ENCODE results near the gene CSNK2A1. TPM values are rescaled to one million over a fixed set of nuclear protein-coding genes. Genes with fewer than 3 reads are reported as not detected.

CSNK2A1 gene
- total RNA-seq, 2 donors from 2014 or later, result 83.9 to 90.7 TPM

- no peaks in the 10 kb centered on the region for H3K36me3 ChIP-seq
Measured at GRCh38 chr20:555976-556385, 12.4 kb upstream of the CSNK2A1 start.

GRCh38 chr20:550611-551010, 7.0 kb upstream of the CSNK2A1 start:
- DNase-seq (ENCODE audit: low spot score) (no peak), ATAC-seq (ENCODE audit: insufficient number of reproducible peaks, low FRiP score, low read depth) (no peak)
- no peaks in the 10 kb centered on the region for H3K36me3 ChIP-seq
- no peak overlapping the region for H3K4me3 ChIP-seq
- no peak for TF ChIP-seq CTCF (IDR thresholded peaks at IDR 0.05)
- H3K27me3 ChIP-seq (replicated peaks; ENCODE audit: insufficient read depth), result no peaks in the 10 kb centered on the region
- H3K4me1 ChIP-seq (ENCODE audit: control insufficient read depth in 1 of 2, low read depth in 2 of 2), result no peaks in the 10 kb centered on the region
- H3K9me3 ChIP-seq, result no peaks in the 10 kb centered on the region
- no peak overlapping the region for H3K27ac ChIP-seq

More at GRCh38 chr20:555976-556385, 12.4 kb upstream of the CSNK2A1 start:
- no peak for TF ChIP-seq CTCF (IDR thresholded peaks at IDR 0.05)
- no peaks in the 10 kb centered on the region for H3K9me3 ChIP-seq
- no peak overlapping the region for H3K27ac ChIP-seq
- H3K4me3 ChIP-seq, result no peak overlapping the region
- no peak for ATAC-seq (ENCODE audit: insufficient number of reproducible peaks, low FRiP score, low read depth)
- H3K27me3 ChIP-seq (replicated peaks; ENCODE audit: insufficient read depth), result no peaks in the 10 kb centered on the region
- DNase-seq (ENCODE audit: low spot score), result no peak
- H3K4me1 ChIP-seq (ENCODE audit: control insufficient read depth in 1 of 2, low read depth in 2 of 2), result no peaks in the 10 kb centered on the region

- Histone ChIP-seq H3K27me3 (replicated peaks; ENCODE audit: insufficient read depth) (no peaks in the 10 kb centered on the region), H3K9me3 (no peaks in the 10 kb centered on the region), H3K4me3 (no peak overlapping the region), H3K36me3 (no peaks in the 10 kb centered on the region), H3K4me1 (ENCODE audit: control insufficient read depth in 1 of 2, low read depth in 2 of 2) (no peaks in the 10 kb centered on the region), H3K27ac (no peak overlapping the region)
- ATAC-seq (ENCODE audit: insufficient number of reproducible peaks, low FRiP score, low read depth) (no peak), DNase-seq (ENCODE audit: low spot score) (no peak)
- no peak for TF ChIP-seq CTCF (IDR thresholded peaks at IDR 0.05)
Measured at GRCh38 chr20:549722-550496, 6.3 kb upstream of the CSNK2A1 start.

- H3K9me3 ChIP-seq, result no peaks in the 10 kb centered on the region
- no peaks in the 10 kb centered on the region for H3K27me3 ChIP-seq (replicated peaks; ENCODE audit: insufficient read depth)
- ATAC-seq (ENCODE audit: insufficient number of reproducible peaks, low FRiP score, low read depth) (no peak), DNase-seq (ENCODE audit: low spot score) (no peak)
- H3K4me1 ChIP-seq (ENCODE audit: control insufficient read depth in 1 of 2, low read depth in 2 of 2), result peaks cover 0 to 6% of the 10 kb centered on the region in 2 donors
- H3K27ac ChIP-seq, result no peak overlapping the region
- no peaks in the 10 kb centered on the region for H3K36me3 ChIP-seq
- TF ChIP-seq CTCF (IDR thresholded peaks at IDR 0.05), result no peak
- H3K4me3 ChIP-seq, result no peak overlapping the region
Measured at GRCh38 chr20:548906-549305, 5.3 kb upstream of the CSNK2A1 start.

GRCh38 chr20:547394-547793, 3.8 kb upstream of the CSNK2A1 start:
- H3K36me3 ChIP-seq, result no peaks in the 10 kb centered on the region

More at GRCh38 chr20:547394-547793, 3.8 kb upstream of the CSNK2A1 start:
- ATAC-seq (ENCODE audit: insufficient number of reproducible peaks, low FRiP score, low read depth) (no peak), DNase-seq (ENCODE audit: low spot score) (no peak)
- no peak for TF ChIP-seq CTCF (IDR thresholded peaks at IDR 0.05)
- H3K27me3 ChIP-seq (replicated peaks; ENCODE audit: insufficient read depth), result no peaks in the 10 kb centered on the region
- H3K4me3 ChIP-seq, result no peak overlapping the region
- H3K9me3 ChIP-seq, result no peaks in the 10 kb centered on the region
- H3K27ac ChIP-seq, result no peak overlapping the region
- peaks cover 4 to 11% of the 10 kb centered on the region in 2 donors for H3K4me1 ChIP-seq (ENCODE audit: control insufficient read depth in 1 of 2, low read depth in 2 of 2)

Data from thoracic aorta (tissue), 2 donors.